Measurements from ENCODE around the gene ZFP36L1.

ZFP36L1 gene

DNA sequence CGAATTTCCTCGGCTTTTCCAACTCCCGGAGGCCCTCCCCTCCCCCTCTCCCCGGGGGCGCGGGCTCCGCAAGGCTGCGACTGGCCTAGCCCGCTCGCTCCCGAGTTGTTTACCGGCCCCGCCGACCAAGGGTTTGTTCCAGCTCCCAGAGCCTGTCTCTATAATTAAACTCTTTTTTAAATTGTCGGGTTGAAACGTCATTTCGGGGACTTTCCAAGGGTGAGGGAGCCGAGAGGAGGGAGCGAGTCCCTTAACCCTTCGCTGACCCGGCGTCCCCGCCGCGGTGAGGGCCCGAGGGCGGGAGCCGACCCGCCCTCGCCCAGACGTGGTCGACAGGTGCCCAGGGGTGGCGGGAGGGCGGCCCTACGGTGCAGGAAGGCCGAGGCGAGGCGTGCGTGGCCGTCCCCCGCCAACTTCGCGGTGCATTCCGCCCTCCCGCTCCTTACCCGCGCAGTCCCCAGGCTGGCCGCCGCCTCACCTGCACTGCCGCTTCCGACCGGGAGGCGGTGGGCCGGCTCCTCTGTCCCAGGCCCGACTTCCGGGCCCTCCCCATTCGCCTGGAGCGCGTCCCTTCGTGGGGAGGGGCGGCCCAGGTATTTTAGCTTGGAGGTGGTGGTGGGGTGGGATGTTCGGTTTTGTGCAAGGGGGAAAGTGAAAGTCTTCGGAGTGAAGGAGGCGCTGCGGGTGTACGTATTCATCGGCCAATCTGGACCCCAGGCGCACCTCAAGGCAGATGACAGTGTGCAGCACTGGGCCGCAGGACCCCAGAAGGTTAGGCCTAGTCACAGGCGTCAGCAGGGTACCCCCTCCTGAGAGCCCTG is 2.9 kb upstream of the ZFP36L1 start:
- peak; percentile 87 for DNase-seq

DNA sequence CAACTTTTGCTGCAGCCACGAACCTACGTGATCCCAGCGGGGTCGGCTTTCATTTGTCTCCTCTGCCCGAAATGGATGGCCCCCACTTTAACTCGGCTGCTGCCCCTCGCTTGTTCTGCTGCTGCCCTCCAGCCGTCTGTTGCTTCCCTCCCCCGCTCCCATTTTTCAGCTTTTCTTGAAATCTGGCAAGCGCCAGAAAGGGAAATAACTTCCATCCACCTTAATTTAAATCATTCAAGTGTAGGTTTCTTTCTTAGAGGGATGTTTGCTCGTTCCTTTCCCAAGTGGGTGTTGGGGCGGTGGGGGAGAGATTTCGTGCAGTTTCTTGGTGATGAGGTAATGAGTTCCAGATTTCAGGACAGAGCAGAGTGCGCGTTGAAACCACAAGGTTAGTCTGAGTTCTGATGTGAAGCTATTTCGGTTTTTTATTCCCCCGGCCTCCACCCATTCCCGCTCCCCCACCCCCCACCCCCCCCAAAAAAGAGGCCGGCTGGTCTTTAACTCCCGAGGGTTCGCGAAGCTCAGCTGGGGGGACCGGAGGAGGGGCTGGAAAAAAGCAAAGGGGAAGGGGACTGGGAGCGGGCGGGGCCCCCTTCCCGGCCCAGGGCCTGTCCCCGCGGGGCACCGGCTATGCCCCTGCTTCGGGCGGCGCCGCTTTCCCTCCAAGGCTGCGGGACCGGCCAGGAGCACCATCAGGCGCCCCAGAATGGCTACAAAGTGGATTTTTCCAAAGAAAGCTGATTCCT is 2.2 kb upstream of the ZFP36L1 start:
- peak; percentile 67 for DNase-seq

DNA sequence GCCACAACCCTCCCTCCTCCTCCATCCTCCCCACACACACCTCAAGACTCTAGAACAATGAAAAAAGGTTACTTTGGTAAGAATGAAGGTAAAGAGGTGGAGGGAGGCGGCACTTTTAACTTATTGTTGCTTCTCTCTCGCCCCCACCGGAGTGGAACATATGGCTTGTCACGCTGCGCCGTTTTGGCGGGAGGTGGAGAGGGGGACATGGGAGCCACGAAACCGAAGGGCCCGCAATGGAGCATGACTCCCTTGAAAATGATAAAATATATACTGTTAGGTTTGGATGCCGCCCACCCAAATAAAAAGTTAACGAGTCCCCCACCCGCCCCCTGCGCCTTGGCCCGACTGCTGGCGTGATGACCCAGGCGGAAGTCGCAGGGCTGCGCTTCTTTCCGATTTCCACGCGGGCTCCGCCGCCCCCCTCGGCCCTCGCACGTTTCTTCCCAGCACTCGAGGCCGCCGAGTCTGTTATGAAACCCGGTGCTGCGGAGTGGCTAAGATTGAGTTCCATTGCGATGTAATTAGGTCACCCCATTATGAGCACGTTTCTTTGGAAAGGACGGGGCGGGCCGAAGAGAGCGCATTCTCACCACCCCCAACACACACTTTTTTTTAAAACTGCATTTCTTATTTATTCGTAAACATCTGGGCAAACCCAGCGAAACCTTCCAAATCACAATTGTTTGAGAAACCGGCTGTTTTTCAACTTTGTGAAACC is 1.4 kb upstream of the ZFP36L1 start:
- peak; percentile 81 for DNase-seq

DNA sequence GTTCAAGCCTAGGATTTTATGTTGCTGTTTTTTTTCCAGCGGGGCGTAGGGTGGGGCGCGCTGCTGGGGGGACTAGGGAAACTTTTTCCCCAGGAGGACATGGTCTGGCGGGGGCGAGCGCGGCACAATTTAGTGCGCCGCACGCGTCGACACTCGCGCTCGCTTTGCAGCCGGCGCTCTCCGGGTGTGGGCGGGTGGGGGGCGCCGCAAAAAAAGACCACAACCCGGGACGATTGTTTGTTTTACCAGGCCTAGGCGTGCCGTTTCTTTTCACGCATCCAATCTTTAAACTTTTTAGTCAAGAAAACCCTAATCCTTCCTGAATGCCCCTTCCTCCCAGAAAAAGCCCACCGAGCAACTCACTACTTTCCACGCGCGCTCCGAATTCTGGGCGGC is 865 bp upstream of the ZFP36L1 start:
- no peak for DNase-seq

DNA sequence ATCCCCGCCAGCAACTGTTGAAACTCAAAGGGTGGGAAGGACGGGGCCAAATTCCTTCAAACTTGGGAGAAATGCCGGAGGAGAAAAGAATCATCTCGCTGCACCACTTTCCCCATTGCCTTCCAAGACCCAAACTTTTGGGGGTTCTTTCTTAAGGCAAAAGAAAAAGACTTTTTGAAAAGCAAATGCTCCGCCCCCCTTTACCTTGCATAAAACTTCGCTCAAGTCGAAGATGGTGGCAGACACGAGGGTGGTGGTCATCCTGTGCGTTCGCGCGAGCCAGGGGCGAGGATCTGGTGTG is 239 bp downstream of the ZFP36L1 start:
- DNase-seq, result no peak

DNA sequence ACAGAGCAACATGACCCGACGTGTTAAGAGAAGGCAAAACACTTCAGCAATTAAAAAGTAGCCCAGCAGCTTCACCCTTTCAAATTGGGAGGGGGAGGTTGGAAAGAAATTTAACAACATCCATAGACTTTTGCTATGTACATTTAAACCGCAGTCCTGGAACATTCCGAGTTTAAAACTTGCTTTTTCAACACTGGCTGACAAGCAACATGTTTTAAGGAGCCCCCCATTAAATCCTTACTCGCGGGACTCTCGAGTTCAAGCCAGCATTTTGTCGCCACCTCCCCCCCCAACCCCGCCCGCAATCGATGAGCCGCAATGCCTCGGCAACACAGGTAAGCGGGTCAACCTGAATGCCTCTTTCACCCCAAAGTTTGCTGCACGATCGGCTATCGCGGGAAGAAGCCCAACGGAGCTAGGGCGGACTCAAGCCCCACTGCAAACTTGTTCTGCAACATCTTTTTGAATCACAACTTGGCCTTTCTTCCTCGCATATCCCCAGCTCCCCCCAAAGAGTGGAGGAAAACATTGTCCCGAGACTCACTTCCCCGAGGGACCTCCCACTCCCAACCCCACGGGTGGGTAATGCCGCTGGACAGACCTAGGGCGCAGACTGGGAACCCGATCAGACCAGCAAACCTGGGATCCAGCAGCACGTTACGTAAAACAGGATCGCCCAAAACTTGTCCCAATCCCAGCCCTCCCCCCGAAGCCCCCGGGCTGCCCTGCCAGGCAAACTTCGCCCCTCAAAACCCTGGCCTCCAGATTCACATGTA is 777 bp downstream of the ZFP36L1 start:
- peak; percentile 55 for DNase-seq

DNA sequence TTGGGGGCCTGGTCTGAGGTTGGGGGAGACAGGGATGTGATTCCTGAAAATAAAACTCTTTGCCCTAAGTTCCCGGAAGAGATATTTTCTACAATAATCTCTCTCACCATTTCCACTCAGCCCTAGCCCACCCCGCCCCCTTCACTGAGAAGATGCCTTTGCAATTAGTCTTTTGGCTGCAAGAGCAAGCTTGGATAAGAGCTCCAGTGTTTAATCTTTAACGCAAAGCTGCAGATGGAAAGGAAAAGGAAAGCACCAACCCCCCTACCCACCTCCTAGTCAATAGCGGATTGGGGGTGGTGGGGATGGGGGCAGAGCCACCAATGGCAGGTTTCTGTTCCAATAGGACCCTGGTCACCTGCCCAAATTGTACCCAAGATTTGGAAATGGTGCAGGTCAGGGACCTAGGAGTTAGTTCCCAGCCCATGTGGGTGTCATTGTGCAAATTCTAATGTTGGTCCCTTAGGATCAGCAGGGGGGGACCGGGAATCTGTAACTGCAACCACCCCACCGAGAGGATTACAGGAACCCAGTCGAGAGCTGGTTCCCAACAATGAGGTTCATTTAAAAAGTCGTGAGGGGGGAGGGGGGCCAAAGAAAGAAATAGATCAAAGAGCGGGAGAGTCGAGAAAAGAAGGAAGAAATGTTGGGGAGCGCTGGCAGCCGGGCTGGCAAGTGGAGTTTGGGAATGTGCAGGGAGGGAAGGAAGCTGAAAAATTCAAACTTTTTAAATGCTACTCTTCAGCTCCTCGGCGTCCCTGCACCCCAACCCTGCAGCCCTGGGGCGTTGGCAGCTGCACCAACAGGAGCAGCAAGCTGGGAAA is 1.6 kb downstream of the ZFP36L1 start:
- DNase-seq, result peak; percentile 28

DNA sequence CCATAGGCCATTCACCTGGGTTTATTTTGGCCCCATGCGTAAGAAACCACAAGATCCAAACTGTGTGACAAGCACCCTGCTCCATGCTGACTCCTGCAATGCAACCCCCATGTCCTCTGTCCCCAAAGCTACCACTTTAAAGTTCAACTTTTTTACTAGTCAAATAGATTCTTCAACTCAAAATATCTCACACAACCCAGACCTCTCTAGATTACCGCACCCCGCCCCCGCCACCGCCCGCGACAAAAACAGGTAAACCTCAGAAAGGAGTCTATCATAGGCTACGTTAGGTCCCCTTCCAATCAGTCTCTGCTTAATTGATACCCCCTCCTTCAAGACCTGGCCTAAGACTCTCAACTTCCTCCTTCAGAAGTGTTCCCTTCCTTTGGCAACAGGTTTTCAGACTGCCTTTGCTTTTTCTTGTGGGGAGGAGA is 2.2 kb downstream of the ZFP36L1 start:
- DNase-seq, result peak; percentile 58

DNA sequence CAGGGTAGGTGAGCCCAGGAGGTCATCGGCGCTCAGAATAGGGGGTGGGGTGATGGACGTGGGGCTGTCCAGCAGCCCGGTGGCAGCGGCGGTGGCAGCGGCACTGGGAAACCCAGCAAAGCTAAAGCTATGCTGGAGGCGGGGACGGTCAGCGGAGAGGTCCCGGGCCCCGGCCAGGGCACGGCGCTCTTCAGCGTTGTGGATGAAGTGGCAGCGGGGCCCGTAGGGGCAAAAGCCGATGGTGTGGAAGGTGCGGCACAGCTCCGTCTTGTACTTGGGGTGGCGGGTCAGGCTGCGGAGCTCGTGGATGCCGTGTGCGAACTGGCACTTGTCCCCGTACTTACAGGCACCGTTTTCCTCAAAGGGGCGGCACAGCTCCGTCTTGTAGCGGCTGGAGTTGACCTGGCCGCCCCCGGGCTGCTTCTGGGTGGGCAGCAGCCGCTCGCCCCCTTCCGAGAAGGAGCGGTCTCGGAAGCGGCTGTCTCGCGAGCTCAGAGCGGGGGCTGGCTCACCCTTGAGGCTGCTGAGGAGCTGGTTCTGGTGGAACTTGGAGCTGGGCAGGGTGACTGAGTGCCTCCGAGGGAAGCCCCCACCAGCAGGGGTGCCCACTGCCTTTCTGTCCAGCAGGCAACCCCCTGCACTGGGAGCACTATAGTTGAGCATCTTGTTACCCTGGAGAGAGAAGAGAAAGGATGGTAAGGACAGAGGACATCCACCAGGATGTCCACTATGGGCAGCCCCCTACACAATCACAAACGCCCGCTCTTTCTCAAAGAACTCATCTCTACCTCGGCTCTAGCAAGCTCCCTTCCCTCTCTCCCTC is 2.8 kb downstream of the ZFP36L1 start:
- peak; percentile 34 for DNase-seq

DNA sequence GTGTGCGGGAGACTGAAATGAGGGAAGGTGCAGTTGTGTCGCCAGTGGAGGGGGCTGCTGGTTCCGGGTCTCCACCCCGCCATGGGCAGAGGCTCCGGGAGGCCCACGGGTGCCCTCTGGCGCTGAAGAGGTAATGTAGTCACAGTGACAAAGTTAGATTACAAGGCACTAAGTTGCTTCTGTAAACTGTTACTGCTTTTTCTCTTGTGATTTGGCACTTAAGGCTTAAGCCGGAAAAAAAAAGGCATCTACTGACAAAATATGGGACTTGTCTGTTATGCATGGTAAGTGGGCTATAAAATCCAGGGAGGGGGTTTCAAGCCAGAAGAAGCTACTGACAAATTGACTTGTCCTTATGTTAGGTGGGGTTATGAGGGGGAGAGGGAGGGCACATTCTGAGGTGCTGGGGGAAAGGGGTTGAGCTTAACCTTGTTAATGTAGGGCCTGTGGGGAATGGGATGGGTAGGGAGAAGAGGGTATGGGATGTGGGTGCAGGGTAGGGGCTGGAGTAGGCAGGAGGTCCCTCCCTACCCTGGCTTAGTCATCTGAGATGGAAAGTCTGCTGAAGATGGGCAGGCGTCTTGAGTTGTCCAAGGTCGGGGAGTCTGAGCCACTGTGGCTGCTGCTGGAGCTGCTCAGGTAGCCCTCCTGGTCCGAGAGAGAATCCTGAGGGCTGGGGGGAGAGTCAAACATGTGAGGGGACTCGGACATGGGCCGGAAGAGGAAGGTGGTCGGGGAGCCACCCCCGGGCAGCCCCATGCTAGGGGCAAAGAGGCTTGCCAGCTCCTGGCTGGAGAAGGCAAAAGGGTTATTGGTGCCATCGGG is 3.7 kb downstream of the ZFP36L1 start:
- peak; percentile 91 for DNase-seq

DNA sequence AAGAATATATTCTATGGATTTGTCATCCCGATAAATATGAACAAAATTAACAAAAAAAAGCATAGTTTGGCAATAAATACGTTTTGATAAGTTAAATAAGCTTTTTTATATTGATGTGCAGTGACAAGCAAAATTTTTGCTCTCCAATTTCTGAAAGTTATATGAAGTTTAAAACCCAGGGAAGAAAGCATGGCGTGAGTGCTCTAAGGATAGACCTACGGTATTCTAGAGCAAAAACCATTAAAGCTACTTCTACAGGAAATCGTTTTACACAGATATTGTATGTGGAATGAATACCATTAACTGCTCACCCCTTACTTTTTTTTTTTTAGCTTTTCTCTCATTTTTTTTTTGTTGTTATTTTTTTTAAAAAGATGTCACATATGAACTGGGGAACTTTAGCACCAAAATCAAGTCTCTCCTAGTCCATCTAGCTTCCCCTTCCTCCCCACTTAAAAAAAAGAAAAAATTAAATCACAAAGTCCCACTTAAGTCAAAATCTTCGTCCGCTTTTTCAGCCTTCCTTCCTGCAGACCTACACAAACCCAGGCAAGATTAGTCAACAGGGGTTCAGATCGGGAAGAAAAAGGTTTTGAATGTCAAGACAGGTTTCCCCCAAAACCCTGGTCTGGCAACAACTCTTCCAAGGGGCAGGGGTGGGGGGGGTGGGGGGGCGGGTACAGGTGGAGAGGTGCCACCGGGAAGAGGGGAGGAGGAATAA is 4.4 kb downstream of the ZFP36L1 start:
- no peak for DNase-seq

DNA sequence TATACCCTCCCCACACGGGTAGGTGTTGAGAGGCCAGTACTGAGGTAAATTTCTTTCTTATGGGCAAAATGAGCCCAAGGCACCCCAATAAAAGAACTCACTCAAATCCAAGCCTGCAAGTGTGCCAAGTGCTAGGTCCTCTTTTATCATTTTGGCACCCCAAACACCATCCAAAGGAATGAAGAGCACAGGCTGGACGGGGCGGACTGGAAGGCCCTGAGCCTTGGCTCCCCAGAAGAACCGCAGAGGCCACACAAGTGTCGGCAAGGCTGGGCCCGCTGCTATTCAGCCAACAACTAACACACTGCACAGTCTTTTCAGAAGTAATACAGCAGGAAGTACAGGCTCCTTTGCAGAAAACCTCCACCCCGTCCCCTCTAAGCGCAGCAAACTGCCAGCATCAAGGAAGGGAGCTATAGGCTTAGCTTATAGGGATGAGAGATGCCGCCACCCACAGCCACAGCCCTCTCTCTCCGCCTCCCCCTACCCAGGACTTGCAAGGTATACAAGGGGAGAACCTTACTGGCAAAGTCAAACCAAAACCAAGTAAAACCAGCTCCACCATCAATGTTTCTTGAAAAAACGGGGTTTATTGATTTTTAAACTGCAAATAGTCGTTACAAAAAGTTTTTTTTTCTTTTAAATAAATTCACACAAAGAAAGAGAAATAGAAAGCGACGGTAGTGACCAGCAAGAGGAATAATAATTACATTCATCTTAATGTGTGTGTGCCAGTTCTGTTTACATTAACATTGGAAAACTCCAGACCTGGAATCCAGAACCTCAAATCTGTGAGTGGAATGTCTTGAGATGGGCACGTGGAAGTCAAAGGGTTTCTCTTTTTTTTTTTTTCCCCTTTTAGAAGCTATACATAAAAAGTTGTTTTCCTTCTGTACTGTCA is 5.5 kb downstream of the ZFP36L1 start:
- DNase-seq, result peak; percentile 71

DNA sequence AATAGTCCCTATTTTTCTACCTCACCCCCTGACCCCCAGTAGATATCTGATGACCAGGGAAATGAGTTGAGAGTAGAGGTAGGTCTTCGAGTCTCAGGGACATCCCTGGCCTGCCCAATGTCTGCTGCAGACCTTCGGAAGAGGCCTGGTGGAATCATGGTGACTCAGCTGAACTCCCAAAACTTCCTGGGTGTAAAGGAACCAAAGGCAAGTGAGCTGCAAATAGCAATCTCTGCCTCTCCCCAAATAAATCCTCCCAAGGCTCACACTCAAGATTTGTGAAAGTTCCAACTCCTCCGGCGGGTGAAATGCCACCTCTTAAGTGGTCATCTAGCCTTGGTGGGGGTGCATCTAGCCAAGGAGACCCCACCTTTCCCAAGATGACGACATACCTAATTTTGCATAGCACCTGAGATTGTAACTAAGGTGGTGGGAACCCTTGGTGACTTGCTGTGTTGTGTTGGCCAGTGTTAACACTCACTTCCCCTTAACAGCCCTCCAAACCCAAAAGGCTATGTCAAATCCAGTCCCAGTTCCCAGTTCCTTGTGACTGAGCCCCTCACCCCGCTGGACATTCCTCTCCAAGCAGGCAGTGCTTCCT is 6.3 kb downstream of the ZFP36L1 start:
- DNase-seq, result no peak

DNA sequence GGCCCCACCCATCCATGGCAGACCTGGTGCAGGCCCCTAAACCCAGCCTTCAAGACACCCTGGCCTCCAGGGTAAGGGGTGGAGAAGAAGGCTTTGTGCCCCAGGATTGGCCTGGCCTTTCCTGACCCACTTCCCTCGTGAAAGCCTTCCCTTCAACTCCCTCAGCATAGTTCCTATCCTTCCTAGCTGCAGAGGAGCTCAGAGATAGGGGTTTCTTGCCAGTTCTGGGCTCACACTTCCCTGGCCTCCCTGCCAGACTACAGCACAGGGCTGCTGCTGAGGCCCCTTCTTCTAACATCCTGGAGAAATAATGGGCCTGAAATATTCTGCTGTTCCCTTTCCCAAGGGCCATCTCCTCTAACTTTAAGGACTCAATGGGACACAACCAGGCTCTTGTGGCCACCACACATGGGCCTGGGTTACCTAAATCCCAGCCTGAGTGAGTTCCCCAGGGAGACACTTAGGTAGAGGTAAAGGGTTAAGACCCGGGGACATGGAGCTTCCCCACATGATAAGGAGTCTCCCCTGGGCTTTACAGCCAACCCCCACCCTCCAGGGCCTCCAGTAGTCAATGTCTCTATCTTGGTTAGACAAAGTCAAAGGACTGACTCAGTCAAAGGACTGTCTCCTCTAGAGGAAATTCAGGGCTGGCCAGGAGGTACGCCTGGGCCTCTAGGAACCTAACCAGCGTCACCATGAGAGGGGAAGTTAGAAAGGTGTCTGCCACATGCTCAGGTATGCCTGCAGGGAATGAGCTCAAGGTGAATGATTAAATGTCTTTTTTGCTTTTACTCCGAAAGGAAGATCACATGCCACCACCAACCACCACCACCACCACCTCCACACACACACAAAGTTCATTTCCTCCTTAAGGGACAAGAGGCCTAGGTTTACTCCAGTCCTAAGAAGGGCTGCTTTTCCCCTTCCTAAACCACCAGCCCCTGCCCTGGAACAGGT is 7.1 kb downstream of the ZFP36L1 start:
- peak; percentile 47 for DNase-seq

DNA sequence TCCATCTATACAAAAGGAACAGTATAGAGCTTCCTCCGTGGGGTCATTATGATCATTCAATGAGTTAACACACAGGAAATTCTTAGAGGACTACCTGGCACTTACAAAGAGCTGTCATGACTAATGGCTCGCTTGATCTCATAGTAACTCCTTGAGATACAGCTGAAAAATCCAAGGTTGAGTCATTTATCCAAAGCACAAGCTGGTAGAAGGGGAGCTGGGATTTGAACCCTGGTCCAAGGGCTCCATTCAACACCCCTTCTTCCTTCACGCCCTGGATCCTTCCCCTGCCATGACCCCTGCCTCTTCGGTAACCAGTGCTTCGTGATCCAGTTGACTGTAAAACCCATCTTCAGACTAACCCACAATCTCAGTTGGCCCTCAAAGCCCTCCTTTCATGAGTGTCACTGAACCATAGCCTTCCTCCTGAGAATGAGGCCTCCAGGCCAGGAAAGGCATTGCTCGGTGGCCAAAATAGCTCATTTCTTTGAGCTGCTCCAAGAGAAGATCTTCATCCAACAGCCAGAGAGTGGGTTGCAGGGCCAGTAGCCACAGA is 7.8 kb downstream of the ZFP36L1 start:
- peak; percentile 23 for DNase-seq

DNA sequence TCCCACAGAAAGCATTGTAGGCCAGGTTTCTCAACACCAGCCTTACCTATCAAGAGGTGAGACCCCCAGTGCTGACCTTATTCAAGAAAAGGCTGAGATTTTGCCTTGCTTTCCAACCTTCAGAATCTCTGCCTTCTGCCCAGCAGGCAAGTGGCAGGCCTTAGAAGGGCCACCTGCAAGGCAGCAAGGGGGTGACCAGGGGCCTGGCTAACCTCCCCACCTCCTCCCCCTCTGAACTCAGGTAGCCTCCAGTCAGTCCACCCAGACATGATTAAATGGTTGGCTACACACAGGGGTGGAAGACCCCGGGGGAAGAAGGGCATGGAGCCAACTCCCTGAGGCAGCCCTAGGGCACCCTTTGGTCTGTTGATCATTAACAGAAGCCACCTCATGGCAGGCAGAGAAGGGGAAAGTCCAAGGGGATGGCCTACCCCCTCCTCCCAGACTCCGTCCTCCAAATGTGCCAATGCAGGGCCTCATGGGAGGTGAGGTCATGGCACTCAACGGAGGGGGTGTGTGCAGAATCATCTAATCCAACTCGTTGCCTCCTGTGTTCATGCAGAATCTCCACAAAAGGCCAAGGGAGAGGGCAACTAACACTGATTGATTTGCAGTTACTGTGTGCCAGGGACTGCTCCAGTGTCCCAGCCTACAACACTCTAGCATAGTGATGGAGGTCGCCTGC is 8.5 kb downstream of the ZFP36L1 start:
- no peak for DNase-seq
